Kasumi-1 (cell line): ENCODE measurements around the gene MSGN1.
"Not testable (repeated sequence)": the region's sequence is repeated elsewhere in the genome, so short reads cannot be mapped to it uniquely, and the experiment has no call there.

Experiments
- DNase-seq, 2 experiments: peaks; one replicate each; lab custom pipeline; 2025; lab: John Stamatoyannopoulos, UW

MSGN1 gene

GRCh38 chr2:17805717-17806363 is 10.4 kb upstream of the MSGN1 start:
- DNase-seq: no peak

GRCh38 chr2:17813010-17813741 is 3.1 kb upstream of the MSGN1 start:
- no peak for DNase-seq

- peak in 1 of 2 experiments; percentile 19 for DNase-seq
These were observed 2.4 kb upstream of the MSGN1 start for GRCh38 chr2:17813742-17814473.

GRCh38 chr2:17814601-17815000 is 1.7 kb upstream of the MSGN1 start:
- no peak for DNase-seq

GRCh38 chr2:17815468-17816184 is 634 bp upstream of the MSGN1 start:
- no peak for DNase-seq

- no peak for DNase-seq
These were observed 2.1 kb downstream of the MSGN1 start for GRCh38 chr2:17818235-17818815.

GRCh38 chr2:17821080-17821479 is 4.8 kb downstream of the MSGN1 start:
- no peak for DNase-seq

- no peak for DNase-seq
These were observed 5.5 kb downstream of the MSGN1 start for GRCh38 chr2:17821535-17822444.

GRCh38 chr2:17822445-17823117 is 6.3 kb downstream of the MSGN1 start:
- DNase-seq: no peak

- not testable (repeated sequence) for DNase-seq
These were observed 7.4 kb downstream of the MSGN1 start for GRCh38 chr2:17823646-17824045.

GRCh38 chr2:17827316-17827715 is 11.1 kb downstream of the MSGN1 start:
- DNase-seq: no peak

- DNase-seq: no peak
These were observed 11.5 kb downstream of the MSGN1 start for GRCh38 chr2:17827785-17828184.

- DNase-seq: peak; percentile 64 to 69
These were observed 14.1 kb downstream of the MSGN1 start for GRCh38 chr2:17830053-17831034.

GRCh38 chr2:17835516-17835915 is 19.3 kb downstream of the MSGN1 start:
- DNase-seq: no peak

- no peak for DNase-seq
These were observed 23.7 kb downstream of the MSGN1 start for GRCh38 chr2:17839959-17840358.

GRCh38 chr2:17843457-17843856 is 27.2 kb downstream of the MSGN1 start:
- no peak for DNase-seq

GRCh38 chr2:17845806-17846205 is 29.5 kb downstream of the MSGN1 start:
- DNase-seq: no peak

GRCh38 chr2:17846676-17847075 is 30.4 kb downstream of the MSGN1 start:
- DNase-seq: no peak

GRCh38 chr2:17847236-17847635 is 31.0 kb downstream of the MSGN1 start:
- DNase-seq: no peak
